GM19239 (cell line): Measurements from ENCODE around the gene ST6GAL1.
A peak's percentile ranks its signal among the peaks of the same experiment; 100 is the strongest.
"Not testable (repeated sequence)": the region's sequence is repeated elsewhere in the genome, so short reads cannot be mapped to it uniquely, and the experiment has no call there.

Source experiments
- DNase-seq: peaks from one replicate; pipeline ENCODE4 v3.0.0; 2011; ENCODE audit warnings: low spot score; ENCODE audit not compliant: insufficient read length
- FAIRE-seq: peaks from 2 replicates; lab custom pipeline; 2011; peaks lifted over from hg19 to GRCh38; lab: Jason Lieb, UNC

Gene ST6GAL1

DNA sequence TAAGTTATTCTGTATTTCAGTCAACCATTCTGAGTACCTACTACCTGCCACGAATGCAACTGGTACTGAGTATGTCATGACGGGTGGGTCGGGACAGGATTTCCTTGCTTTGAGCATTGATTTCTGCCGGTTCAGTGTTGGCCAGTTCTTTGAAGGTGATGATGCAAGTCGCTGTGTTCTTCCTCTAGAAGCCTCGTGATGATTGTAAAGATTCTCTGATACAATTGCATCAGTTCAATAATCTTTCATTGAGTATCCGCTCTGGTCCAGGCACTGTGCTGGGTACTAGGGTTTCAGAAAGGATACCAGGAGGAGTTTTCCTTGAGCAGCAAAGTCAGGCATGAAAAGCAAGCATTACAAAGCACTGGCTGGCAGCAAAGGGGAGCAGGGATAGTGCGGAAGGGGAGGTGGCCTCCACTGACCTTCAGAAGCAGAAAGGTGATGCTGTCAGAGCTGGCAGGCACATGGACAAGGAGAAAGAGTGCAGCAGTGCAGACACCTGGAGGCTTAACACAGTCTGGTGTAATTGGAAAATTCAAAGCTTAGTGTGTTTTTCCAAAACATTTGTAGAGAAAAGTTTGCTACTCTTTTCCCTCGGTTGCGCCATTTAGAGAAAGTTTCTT lies 108.9 kb downstream of the ST6GAL1 start:
- peak; percentile 54 for FAIRE-seq
- no peak for DNase-seq

DNA sequence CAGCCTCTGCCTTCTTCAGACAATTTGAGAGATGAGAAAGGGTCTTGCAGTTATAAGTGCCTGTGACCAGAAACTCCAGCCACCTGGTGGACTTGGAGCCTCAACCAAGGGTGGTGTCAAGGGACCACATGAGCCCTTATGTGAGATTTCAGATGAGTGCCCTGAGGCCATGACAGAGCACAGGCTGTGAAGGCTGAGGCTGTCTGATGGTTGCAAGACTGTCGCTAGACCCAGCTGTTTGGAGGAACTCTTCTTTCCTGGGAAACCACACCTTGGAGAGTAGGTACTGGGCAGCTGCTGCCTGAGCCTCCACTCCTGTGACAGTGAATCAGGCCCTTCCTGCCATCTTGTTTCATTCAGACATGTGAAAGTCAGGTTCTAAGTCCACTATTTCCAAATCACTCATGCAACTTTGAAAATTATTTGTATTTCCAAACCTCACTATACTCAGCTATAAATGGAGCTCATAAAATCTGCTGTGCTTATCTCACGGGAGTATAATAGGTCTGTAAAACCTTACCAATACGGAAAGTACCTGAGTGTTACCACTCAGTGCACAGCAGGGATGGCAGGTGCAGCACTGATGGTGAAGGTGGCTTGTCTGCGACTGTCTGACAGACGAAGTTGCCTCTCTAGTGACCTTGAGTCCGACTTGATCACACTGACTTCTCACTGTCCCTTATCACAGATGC lies 109.5 kb downstream of the ST6GAL1 start:
- FAIRE-seq, result no peak
- DNase-seq, result no peak

DNA sequence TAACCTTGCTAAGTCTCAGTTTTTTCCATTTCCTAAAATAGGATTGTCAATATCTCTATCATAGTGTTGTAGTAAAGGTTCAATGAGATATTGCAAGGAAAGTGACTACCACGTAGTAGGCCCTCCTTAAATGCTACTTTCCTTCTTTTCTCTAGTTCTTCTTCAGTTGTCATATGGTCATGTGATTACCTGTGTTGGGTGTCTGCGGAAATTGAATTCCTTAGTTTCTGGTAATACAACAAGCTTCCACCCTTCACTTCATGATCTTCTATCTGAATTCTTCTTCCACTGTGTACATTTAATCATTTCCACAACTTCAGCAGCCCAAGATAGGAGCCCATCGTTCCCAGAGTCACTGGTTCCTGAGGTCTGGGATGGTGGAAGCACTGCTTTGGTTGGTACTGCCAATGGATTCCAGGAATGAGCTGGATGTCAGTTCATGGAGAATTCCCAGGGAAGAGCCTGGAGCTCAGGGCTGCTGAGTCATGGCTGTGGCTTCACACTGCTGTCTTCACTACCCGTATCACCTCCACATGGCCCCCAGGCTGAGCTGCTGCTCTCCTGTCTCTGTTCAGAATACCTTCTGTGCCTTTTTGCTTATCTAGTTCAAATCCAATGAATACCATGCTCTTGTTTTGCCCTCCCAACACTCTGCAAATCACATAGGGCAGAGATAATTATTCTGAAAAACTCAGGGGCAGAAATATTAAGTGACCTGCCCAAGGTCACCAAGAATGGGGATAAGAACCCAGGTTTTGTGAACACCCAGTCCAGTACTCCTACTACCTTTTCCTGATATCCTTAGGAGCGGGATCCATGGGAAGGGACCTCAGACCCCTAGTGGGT lies 110.4 kb downstream of the ST6GAL1 start:
- DNase-seq, result no peak
- no peak for FAIRE-seq

DNA sequence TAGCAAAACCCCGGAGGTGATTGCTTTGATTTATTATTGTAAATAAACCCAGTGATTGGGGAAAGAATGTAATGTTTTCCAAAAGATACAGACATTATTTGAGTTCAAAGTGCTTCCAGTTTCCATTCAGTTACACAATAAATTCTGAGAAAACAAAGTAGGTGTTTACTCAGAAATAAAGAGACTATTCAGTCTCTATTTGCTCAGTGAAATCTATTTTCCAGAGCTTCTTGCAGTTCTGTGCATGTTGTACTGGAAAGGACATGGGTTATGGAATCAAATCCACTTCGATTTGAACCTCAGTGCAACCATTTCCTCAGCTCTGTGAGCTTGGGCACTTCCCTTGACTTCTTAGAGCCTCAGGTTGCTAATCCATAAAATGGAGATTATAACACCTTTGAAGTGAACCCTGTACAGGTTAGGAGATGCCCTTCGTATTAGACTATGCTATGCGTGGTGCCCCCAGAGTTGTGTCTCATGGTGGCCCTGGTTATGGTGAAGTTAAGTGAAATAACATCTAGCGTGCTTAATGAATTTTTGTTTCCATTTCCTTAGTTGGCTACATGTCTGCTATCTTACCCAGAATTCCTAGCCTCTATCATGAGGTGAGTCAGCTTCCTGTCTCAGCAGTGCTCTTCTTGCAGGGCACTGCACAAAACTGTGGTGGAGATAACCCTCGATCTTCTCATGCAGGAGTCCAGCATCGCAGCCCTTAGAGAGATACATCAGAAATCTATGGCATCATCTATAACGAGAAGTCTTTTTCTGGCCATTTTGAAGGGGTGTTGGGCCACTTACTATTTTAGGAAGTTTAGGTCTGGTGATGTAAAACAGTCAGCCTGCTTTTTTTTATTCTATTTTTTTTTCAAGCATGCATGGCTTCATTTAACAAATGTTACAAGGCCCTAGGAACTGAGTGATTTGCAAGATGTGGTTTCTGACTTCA lies 111.3 kb downstream of the ST6GAL1 start:
- FAIRE-seq (peak; percentile 84), DNase-seq (no peak)

DNA sequence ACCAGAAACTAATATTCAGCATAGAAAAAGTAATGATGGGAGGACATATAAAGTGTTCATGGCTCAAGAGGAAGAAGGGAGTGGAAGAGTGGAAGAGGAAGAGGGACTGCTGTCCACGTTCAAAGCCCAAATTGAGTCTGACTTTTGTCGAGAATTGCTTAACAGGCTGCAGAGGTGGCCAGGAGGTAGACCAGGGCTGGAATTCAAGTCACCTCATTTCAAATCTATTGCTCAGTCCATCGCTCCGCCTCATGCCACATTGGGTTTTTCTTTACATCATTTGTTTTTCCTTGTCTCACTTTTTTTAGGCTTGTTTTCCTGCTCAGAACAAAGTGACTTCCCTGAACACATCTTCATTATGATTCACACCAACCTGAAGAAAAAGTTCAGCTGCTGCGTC lies 112.0 kb downstream of the ST6GAL1 start:
- DNase-seq (no peak), FAIRE-seq (peak; percentile 52)

DNA sequence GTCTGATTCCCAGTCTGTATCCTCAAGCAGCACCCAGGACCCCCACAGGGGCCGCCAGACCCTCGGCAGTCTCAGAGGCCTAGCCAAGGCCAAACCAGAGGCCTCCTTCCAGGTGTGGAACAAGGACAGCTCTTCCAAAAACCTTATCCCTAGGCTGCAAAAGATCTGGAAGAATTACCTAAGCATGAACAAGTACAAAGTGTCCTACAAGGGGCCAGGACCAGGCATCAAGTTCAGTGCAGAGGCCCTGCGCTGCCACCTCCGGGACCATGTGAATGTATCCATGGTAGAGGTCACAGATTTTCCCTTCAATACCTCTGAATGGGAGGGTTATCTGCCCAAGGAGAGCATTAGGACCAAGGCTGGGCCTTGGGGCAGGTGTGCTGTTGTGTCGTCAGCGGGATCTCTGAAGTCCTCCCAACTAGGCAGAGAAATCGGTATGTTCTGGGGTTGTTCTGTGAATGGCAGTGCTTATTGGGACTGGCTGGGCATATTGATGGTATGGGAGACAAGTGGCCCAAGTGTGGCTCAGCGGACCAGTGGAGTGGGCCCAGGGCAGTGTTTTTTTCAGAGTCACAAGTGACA lies 112.6 kb downstream of the ST6GAL1 start:
- FAIRE-seq, result no peak
- DNase-seq, result no peak

DNA sequence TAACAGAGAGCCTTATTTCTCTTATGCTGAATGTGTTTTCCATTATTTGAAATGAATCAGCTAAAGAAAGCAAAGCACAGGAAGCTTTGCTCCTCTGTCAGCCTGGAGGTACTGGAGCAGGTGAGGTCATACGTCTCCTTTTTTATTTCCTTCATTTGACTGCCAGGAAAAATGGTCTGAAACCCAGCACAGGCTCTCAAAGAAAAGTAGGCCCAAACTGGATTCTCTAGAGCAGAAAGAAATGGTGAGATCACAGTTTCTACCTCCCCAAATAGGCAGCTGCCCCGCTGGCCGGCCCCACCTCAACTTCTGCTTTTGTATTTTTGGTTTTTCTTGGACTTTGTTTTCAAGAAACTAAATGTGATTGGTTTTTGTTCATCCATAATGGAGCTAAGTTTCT lies 113.9 kb downstream of the ST6GAL1 start:
- no peak for DNase-seq
- FAIRE-seq, result peak; percentile 81

DNA sequence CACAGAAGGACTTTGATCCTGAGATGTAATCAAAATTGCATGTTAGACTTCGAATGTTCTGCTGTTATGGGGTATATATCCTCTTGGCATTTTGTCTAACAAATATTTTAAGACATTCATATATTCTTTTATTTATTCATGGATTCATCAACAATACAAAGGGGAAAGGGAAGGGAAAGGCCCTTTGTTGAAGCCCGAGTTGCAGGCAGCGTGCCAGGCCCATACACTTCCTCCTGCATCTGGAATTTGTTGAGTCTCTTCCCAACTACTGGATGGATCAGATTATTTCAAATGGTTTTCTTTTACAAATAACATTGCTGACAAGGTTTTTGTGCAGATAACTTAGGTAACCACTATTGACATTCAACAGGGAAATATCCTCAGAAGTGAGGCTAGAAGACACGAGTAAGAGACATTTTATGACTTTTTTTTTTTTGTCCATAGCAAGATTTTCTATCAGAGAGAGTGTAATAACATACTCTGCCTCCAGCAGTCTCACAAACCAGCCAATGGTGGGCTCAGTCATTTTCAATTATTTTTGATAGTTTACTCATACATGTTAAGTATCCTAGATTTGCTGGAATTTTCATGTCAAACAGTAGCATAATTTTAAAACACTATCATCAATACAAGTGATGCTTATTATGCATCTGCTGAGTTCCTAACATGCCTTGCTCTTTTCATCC lies 114.7 kb downstream of the ST6GAL1 start:
- FAIRE-seq (peak; percentile 31), DNase-seq (no peak)

DNA sequence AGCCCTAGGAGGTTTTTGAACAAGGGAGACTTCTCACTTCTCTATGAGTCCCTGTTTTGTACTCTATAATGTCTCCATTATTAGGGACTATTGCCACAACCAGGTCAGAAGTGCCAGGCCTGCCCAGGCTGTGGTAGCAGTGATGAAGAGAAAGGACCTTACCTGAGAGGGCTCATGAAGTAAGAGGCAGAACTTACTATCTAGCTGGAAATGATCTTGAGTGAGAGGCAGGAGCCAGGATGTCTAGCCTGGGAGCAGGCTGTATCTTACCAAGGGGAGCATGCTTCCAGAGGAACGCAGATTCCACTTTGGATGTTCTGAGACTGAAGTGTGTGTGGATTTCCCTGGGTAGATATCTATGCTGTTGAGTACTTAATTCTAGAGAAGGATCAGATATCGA lies 115.7 kb downstream of the ST6GAL1 start:
- FAIRE-seq, result no peak
- DNase-seq, result no peak

DNA sequence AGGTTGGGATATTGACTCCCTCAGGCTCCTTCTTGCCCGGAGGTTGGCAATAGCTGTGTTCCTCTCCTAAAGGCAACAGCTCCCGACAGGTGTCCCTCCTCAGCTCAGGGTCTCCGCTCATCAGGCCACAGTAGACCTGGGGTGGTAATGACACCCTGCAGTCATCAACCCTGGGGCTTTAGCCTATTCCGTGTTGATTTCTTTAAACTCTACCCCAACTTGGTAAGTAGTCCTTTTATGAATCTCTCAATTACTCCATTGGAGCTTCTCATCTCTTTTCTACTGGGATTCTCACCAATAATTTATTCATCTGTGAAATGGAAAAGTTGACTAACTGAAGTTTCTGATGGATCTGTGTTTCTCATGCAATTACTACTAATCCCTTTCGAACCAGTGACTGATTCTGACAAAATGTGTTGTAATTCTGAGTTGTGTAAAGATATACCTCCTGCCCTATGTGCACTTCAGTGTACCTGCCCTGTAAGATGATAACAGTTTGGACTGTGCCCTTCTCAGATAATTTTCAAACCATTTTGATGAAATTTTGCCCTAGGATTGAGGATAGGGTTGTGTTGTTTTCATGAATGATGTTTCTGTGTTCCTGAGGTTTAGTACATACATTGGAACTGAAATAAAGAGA lies 119.3 kb downstream of the ST6GAL1 start:
- peak; percentile 52 for FAIRE-seq
- no peak for DNase-seq

DNA sequence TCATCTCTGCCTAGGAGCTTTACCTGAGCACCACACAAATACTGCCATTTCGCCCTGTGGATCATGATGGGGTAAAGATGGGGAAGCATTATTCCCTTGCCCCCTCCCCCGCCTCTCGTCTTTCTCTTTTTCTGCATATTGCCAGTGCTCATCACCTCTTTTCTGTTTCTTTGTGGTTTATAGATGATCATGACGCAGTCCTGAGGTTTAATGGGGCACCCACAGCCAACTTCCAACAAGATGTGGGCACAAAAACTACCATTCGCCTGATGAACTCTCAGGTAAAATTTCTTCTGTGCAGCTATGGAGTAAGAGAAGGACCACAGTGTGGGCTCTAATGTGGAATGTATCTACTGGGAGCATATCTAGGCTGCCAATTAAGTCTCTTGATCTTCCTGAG lies 120.7 kb downstream of the ST6GAL1 start:
- FAIRE-seq (no peak), DNase-seq (no peak)

DNA sequence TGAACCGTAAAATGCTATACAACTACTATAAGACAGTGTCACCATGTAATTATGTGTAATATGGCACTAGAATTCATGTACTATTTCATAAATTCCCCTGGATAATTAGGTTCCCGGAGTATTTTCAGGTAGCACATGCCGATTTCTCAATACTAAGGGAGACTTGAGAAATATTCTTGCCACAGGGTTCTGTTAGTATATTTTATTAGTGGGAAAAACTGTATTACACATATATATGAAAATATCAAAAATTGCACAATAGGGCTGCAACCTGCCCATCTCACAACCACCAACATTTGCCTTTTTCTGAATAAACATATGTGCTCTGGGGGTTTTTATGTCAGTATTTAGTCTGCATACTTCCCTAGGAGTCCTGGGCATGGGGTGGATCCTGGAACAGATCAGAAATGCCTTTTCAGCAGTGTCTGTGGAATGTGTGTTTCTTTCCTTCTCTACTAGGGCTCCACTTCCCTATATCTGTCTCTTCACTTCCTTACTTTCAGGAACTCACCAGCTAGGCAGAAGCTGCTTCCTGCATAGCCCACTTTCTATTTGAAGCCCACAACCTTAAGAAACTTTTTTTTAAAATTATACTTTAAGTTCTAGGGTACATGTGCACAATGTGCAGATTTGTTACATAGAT lies 121.5 kb downstream of the ST6GAL1 start:
- no peak for FAIRE-seq
- DNase-seq, result no peak

DNA sequence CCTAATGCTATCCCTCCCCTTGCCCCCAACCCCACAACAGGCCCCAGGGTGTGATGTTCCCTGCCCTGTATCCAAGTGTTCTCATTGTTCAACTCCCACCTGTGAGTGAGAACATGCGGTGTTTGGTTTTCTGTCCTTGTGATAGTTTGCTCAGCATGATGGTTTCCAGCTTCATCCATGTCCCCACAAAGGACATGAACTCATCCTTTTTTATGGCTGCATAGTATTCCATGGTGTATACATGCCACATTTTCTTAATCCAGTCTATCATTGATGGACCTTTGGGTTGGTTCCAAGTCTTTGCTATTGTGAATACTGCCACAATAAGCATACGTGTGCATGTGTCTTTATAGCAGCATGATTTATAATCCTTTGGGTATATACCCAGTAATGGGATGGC lies 122.1 kb downstream of the ST6GAL1 start:
- DNase-seq, FAIRE-seq: not testable (repeated sequence)

DNA sequence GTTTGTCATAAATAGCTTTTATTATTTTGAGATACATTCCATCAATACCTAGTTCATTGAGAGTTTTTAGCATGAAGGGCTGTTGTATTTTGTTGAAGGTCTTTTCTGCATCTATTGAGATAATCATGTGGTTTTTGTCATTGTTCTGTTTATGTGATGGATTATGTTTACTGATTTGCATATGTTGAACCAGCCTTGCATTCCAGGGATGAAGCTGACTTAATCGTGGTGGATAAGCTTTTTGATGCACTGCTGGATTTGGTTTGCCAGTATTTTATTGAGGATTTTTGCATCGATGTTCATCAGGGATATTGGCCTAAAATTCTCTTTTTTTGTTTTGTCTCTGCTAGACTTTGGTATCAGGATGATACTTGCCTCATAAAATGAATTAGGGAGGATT lies 124.1 kb downstream of the ST6GAL1 start:
- not testable (repeated sequence) for DNase-seq, FAIRE-seq

DNA sequence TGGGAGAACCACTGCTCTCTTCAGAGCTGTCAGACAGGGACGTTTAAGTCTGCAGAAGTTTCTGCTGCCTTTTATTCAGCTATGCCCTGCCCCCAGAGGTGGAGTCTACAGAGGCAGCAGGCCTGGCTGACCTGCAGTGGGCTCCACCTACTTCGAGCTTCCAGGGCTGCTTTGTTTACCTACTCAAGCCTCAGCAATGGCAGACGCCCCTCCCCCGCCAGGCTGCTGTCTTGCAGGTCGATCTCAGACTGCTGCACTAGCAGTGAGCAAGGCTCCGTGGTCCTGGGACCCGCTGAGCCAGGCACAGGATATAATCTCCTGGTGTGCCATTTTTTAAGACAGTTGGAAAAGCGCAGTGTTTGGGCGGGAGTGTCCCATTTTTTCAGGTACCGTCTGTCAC lies 127.5 kb downstream of the ST6GAL1 start:
- not testable (repeated sequence) for DNase-seq, FAIRE-seq

DNA sequence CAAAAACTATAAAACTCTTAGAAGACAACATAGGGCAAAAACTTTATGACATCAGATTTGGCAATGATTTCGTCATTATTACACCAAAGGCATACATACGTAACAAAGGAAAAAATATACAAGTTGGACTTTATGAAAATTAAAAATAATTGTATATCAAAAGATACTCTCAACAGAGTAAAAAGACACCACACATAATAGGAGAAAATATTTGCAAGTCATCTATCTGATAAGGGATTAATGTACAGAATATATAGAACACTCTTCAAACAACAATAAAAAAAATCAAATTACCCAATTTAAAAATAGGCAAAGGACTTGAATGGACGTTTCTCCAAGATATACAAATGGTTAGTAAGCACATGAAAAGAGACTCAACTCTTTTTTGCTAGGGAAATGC lies 131.4 kb downstream of the ST6GAL1 start:
- FAIRE-seq (no peak), DNase-seq (no peak)

DNA sequence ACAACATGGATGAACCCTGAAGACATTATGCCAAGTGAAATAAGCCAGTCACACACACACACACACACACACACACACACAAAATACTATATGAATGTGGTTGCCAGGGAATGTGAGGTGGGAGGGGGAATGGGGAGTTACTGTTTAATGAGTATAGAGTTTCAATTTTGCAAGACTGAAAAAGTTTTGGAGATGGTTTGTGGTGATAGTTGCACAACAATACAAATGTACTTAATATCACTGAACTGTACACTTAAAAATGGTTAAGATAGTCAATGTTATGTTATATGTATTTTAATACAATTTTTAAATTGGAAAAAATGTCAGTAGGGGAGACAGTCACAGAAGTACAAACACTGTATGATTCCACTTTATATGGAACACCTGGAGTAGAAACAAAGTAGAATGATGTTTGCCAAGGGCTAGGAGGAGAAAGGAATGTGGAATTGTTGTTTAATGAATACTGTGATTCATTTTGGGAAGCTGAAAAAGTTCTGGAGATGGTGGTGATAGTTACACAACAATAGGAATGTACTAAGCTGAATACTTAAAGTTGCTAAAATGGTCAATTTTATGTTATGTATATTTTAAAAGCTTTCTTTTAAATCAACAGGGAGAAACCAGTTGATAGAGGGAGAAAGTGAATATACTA lies 132.3 kb downstream of the ST6GAL1 start:
- FAIRE-seq (peak; percentile 66), DNase-seq (no peak)
